CD4-positive, alpha-beta T cell treated with Interleukin-6 at 100 ng/mL for 8 hours (primary cell): ENCODE results near the gene SLC52A3.

Source experiments
- DNase-seq: peaks from one replicate; pipeline ENCODE4 v3.0.0-alpha.2; 2020; ENCODE audit warnings: mixed read lengths, low spot score

SLC52A3 gene

GRCh38 chr20:766906-767305, 1.4 kb downstream of the SLC52A3 start:
- DNase-seq, result no peak

DNA sequence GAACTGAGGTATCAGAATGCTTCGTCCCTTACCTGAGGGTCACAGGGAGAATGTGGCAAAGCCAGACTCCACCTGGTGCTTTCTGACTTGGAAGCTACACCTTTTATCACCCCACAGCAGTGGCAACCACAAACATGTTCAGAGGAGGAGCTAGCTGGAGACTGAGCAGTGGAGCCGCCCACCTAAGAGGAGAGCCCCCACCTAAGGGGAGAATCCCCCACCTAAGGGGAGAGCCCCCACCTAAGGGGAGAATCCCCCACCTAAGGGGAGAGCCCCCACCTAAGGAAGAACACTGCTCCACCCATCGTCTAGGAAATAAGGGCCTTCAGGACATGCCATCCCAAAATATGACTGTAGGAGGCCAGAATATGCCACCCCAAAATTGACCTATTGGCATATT, 4.0 kb downstream of the SLC52A3 start:
- DNase-seq, result no peak

DNA sequence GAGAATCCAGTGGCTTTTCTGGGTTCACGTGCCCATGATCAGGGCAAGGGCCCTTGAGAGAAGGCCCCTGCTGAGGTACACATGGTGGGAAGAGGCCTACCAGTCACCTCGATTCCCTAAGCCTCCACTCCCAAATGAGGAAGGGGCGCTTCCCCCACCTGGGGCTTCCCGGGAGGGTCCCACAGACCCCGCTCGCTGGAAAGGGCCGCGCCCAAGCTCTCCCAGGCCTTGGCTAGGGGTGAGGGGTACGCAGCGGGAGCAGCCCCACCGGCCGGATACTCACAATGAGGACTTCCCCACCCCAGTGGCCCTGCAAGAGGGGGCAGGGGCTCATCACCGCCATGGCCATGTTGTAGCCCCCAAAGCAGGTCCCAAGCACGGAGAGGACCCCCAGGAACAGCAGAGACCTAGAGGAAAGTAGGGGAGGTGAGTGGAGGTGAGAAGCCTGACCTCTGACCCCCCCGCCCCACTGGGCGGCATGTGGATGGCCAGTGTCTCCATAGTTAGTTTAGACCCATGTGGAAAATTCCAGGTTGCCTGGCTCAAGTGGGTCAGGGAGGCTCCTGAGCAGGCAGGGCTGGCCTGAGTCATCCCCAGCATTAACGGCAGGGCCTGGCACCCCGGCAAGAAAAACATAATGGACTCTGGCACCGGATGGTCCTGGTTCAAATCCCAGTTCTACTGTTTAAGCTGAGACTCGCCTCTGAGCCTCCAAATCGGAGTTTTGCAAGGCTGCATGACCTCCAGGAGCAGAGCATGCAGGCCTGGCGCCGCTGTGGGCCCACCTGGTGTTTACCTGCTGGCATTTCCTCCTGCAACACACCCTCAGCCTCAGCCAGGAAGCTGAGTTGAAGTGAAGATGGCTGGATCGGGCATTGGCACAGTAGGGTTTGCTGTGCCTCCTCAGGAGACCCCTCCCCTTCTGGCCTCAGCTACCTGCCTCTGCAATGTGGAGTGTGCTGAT, 6.6 kb downstream of the SLC52A3 start:
- no peak for DNase-seq

- DNase-seq, result no peak
Measured at GRCh38 chr20:760751-761417, 7.4 kb downstream of the SLC52A3 start.

- DNase-seq, result no peak
Measured at GRCh38 chr20:757506-757905, 10.8 kb downstream of the SLC52A3 start.

- DNase-seq, result no peak
Measured at GRCh38 chr20:755941-756340, 12.4 kb downstream of the SLC52A3 start.

DNA sequence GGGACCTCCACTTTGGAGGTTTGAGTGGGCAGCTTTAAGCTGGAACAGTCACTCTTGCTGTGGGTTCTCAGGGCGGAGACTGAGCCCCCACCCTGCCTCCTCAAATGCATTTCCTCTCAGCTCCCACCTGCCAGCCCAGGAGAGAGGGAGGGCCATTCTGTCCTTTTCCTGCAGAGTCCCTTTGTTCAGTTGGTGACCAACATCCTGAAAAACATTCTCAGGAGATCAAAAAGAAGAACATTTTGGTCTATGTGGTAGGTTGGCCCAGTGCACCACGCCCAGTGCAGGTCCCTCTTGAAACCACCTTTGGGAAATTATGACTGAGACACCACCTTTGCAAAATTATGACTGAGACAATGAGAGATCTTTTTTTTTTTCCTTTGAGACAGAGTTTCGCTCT, 13.4 kb downstream of the SLC52A3 start:
- no peak for DNase-seq

- DNase-seq, result no peak
Measured at GRCh38 chr20:753897-754635, 14.2 kb downstream of the SLC52A3 start.

GRCh38 chr20:753136-753535, 15.2 kb downstream of the SLC52A3 start:
- DNase-seq, result no peak

GRCh38 chr20:752291-752690, 16.0 kb downstream of the SLC52A3 start:
- DNase-seq, result no peak

DNA sequence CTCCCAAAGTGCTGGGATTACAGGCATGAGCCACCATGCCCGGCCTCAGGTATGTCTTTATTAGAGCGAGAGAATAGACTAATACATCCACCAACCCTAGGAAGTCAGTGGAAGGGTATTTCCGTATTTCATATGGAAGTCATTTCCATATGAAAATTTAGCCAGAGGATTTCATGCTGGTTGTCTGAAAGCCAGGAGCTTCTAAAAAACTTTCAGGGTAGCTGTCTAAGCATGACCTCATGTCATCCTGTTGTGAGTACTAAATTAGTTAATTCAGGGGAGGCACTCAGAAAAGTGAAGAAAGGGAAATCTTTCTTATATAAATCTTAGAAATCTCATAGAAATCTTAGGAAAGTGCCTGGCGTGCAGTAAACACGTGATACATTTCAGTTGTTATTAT, 16.5 kb downstream of the SLC52A3 start:
- no peak for DNase-seq

DNA sequence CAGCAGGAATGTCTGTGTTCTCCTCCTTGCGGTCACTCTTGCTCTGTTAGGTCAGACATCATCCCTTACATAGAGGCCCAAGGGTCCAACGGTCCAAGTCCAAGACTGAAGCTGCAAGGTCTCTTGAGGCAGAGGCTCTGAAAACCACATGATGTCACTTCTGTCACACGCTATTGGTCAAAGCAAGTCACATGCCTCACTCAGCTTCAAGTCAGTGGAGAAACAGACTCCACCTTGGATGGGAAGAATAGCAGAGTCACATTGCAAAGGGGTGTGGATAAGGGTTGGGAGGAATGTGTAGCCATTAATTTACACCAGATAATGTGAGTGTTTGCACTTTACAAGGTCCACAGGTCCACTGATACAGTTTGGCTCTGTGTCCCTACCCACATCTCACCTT, 17.5 kb downstream of the SLC52A3 start:
- DNase-seq, result no peak

- no peak for DNase-seq
Measured at GRCh38 chr20:745683-746301, 22.5 kb downstream of the SLC52A3 start.

- DNase-seq, result no peak
Measured at GRCh38 chr20:742156-742555, 26.1 kb downstream of the SLC52A3 start.

- DNase-seq, result no peak
Measured at GRCh38 chr20:741620-742019, 26.7 kb downstream of the SLC52A3 start.

DNA sequence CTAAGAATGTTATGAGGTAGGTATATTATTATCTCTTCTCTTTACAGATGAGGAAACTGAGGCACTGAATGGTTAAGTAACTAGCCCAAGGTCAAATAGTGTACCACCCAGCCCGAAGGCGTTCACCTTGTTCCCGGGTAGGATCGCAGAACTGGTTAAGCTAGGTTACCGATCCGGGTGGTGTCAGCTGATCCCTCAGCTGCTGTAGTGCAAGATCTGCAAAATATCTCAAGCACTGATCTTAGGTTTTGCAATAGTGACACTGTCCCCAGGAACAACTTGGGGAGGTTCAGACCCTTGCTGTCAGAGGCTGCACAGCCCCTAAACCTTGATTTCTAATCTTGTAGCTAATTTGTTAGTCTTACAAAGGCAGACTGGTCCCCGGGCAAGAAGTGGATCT, 28.1 kb downstream of the SLC52A3 start:
- DNase-seq, result no peak

- no peak for DNase-seq
Measured at GRCh38 chr20:739736-740135, 28.6 kb downstream of the SLC52A3 start.

GRCh38 chr20:733861-734260, 34.4 kb downstream of the SLC52A3 start:
- DNase-seq, result no peak

DNA sequence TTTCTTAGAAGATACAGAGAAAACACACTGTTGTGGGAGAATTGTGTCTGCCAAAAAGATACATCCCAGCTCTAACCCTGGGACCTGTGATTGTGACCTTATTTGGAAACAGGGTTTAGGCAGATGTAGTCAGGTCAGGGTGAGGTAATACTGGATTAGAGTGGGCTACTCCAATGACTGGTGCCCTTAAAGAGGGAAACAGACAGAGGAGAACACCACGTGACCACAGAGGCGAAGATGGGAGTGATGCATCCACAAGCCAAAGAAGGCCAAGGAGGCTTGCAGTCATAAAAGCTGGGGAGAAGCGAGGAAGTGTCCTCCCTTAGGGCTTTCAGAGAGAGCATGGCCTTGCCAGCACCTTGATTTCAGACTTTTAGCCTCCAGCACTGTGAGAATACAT, 35.6 kb downstream of the SLC52A3 start:
- DNase-seq, result no peak

DNA sequence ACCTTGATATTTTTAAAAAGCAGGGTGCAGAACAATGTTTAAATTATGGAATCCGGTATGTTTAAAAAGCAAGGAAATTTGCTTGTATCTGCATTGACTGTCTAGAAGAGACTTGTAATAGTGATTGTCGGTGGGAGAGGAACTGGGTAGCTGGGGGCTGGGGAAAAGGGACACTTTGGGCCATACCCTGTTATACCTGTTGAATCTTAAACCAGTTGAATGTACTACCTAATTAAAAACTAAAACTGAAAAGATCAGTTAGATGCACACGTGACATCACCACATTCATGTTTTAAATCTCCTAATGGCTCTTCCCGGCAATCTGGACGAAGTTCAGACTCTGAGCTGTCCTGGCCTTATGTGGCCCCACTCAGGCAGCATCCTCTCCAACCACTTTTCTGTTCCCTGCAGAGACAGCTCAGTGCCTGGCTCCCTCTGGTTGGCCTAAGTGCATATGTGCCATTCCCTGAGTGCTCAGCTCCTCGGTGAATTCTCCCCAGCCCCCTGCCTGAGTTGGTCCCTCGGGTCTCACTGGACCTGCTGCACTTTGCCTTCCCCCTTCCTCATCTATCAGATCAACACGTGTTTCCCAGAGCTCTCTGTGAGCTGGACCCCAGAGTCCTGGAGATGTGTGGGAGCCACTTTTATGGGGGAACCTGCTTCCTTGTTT, 36.3 kb downstream of the SLC52A3 start:
- DNase-seq, result no peak

GRCh38 chr20:730005-730404, 38.3 kb downstream of the SLC52A3 start:
- DNase-seq, result no peak
